Measurements from ENCODE around the gene AMOTL1.

The AMOTL1 gene

GRCh38 chr11:94861306-94861845 is 93.2 kb downstream of the AMOTL1 start:
- no peak for DNase-seq

GRCh38 chr11:94862926-94863880 is 95.0 kb downstream of the AMOTL1 start:
- DNase-seq: no peak

DNA sequence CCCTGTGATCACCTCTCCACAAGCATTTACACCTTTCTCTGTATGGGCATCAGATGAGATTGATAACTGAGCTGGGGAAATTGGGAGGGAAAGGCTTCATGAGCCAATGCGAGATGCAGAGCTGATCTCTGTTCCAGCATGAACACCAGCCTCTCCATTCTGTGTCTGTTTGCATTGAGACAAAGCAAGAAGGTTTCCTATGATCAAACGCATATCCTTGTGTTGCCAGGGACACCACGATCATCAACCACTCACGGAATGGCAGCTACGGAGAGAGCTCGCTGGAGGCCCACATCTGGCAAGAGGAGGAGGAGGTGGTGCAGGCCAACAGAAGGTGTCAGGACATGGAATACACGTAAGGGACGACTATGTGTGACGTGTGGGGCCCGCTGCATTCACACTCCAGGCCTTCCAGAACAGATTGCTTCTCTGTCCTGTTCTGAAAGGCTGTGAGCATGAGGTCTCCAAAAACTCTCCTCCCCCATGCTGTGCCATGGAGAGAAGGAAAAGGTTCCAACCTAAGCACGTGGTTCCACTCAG is 96.4 kb downstream of the AMOTL1 start:
- DNase-seq: no peak

GRCh38 chr11:94866231-94866822 is 98.2 kb downstream of the AMOTL1 start:
- no peak for DNase-seq

DNA sequence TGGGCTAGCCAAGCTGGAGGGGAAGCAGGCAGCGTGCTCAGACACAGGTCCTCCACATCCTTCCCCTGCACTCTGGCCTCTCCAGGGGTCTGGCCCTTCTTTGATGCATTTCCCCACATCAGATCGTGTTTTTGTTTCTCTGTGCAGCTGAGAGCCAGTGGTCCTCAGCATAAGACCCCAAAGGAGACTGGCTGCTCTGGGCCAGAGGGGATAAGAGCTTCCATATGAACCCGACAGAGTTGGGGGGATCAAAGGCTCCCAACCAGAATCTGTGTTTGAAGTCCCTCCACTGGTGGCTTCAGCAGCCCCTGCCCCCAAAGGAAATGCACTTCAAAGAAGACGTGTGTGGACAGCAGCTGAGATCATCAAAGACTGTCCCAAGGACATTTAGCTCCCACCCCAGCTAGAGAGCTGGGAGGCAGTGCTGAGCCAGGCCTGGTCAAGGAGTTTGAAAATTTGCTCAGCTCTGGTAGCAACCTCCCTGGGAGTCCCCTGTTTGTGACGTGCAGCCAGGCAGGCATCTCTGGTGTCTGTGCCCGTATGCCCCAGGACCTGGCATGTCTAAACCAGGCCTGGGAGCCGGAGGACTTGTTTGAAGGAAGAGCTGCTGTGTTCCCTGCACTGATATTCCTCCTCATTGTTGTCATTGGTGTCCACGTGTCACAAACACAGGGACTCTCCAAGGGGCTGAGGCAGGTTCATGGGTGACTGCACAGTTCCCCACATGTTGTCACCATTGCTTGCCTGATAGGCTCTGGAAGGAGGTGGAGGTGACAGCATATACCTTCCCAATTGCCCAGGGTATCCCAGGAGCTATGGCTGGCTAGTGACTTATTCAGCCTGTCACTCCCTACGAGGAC is 99.0 kb downstream of the AMOTL1 start:
- no peak for DNase-seq

GRCh38 chr11:94868468-94868867 is 100.3 kb downstream of the AMOTL1 start:
- DNase-seq: no peak

DNA sequence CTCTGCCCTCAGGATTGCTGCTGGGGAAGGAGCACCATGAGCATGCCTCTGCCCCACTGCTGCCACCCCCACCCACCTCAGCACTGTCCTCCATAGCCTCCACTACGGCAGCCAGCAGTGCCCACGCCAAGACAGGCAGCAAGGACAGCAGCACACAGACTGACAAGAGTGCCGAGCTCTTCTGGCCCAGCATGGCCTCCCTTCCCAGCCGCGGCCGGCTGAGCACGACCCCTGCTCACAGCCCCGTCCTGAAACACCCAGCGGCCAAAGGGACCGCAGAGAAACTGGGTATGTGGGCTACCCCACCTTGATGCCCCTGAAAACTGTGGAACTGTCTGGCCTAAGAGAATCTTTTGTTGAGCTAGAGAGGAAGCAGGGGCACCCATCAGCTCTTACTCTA is 101.0 kb downstream of the AMOTL1 start:
- DNase-seq: no peak

DNA sequence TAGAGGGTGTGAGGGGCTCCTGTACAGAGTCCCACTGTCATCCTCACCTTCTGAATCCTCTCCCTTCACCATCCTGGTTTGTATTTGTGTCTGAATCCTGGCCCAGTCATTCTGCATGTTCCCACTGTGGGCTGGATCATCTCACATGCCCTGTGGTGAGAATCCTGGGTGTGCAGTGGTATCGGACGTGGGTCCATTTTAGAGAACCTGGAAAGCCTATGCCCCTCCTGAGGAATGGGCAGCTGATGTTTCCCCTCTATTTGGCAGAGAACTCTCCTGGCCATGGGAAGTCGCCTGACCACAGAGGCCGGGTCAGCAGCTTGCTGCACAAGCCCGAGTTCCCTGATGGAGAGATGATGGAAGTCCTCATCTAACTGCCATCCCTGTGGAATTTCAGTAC is 102.3 kb downstream of the AMOTL1 start:
- no peak for DNase-seq

DNA sequence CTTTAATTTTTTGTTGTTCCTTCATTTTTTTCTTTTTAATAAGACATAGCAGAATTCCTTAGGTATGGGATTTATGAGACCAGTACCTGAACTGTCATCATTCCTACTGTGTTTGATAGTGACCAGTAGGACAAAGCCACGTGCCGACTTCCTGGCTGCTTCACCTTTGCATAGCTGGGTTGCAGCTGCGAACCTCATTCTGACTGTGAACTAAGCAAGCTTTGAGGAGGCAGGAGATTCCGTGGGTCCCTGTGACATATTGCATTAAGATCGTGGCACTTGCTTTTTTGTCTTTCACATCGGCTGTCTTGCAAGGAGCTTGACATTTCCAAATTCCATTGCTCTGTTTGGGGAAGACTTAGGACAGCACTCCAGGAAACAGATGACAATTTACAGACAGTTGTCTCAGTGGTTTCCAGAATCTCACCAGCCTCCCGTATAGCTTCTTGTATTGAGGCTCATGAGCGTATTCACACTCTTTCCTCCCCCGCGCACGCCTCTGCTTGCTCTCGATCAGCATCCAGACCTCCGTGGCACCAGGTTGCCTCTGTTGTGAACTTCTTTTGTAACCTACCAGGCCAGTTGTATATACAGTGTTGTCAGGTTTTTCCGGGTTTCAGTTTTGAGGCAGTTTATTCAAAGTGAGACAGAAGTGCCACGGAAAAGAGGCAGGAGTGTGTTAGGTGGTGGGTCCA is 103.5 kb downstream of the AMOTL1 start:
- DNase-seq: no peak

DNA sequence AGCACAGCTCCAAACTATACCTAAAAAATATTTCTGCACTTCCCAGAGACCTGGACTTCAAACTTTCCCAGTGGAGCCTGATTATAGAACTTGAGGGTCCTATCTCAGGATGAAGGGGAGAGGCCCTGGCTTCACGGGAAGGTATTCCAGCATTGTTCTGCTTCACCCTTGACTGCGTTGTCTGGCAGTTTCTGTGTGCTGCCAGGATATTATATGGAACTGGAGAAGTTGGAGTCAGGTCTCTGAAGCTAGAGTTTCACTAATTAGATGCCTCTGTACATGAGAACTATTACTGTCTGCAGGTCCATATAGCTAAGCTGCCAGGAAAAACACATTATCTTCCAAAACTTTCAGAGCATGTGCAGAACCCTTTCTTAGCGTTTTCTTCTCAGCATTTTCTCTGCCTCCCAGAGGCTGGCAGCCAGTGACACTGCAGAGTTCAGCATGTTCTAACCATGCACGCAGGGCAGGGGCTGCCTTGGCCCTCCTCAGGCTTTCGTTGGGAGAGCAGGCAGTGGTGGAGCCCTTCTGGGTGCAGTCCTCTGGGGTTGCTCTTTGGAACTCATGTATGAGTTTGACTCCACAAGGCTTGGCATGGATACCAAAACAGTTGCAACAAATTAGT is 105.9 kb downstream of the AMOTL1 start:
- no peak for DNase-seq

GRCh38 chr11:94876222-94876621 is 108.1 kb downstream of the AMOTL1 start:
- no peak for DNase-seq

GRCh38 chr11:94876645-94877442 is 108.7 kb downstream of the AMOTL1 start:
- peak; percentile 32 for DNase-seq

GRCh38 chr11:94877443-94878200 is 109.5 kb downstream of the AMOTL1 start:
- no peak for DNase-seq

GRCh38 chr11:94879006-94879405 is 110.8 kb downstream of the AMOTL1 start:
- DNase-seq: no peak

DNA sequence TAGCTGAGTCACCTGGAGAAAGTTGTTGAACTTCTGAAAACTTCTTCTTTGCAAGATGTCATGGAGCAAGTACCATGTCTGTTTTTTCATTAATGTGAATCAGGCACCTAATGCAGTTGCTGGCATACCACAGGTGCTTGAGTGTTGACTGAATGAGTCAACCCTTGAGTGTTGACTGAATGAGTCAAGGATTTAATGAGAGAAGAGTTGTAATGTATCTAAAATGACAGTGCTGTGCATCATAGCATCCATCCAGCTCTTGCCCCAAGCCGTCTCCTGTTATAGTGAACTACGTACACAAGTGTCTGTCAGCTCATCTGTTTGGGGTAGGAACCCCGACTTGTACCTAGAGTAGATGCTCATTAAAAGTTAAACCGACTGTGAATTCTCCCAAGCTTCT is 112.1 kb downstream of the AMOTL1 start:
- DNase-seq: no peak

DNA sequence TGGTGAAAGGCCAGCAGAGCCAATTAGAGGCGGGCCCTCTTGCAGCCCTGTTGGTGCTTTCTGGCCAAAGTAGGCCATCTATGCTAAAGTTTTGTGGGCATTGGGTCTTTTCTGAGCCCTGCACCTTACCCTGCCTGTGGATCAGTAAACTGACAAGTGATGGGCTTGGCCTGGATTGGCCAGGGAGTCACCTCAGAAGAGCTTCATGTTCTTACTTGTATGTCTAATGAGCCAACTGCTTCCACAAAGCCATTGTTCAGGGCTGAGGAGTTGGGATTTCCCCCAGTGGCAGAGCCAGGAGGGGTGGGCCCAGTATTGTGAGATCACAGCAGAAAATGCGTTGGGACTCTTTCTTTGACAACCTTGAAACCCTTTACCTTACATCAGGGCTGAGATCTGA is 114.8 kb downstream of the AMOTL1 start:
- DNase-seq: no peak

DNA sequence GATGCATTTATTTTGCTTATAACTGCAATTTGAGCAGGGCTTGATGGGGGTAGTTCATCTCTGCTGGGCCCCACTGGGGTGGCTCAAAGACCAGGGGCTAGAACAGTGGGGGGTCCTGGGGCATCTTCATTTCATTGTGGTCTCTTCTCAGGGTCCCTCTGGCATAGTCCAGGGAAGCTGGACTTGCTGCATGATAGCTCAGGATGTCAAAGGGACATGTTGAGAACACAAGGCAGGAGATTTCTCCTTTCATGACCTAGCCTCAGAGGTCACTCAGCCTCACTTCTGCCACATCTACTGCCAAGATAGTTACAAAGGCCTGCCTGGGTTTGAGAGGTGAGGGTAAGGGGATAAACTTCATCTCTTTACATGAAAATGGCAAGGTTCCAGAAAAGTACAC is 115.7 kb downstream of the AMOTL1 start:
- DNase-seq: no peak

GRCh38 chr11:94884376-94884775 is 116.2 kb downstream of the AMOTL1 start:
- no peak for DNase-seq

GRCh38 chr11:94885133-94885532 is 117.0 kb downstream of the AMOTL1 start:
- no peak for DNase-seq

DNA sequence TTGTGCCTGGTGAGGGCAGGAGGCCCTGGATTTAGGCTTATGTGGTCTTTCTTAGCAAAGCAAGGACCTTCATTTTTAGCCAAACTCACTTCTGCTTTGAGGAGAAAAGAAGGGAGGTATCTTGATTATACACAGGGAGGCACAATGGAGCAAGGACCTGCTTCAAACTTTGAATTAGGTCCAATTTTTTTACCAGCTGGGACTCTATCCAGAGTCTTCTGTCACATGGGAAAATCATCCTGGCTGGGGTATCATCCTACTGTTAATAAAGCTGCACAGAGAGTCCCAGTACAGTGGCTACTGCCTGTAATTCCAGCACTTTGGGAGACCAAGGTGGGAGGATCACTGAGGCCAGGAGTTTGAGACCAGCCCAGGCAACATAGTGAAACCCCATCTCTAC is 117.4 kb downstream of the AMOTL1 start:
- no peak for DNase-seq

All from CD4-positive, alpha-beta T cell treated with Interferon gamma for 1 hour (primary cell).